ENCODE measurements around the gene OOSP4B. TPM values are rescaled to one million over a fixed set of nuclear protein-coding genes. Genes with fewer than 3 reads are reported as not detected.

OOSP4B gene
- total RNA-seq (2014; rRNA removed; shearing (Covaris generic)) = not detected in 2 replicates
- not detected in 2 replicates for polyA plus RNA-seq (2016; fragmentation: Nextera tagmentation; extraction: Ambion mirVana)

- no peaks in the 10 kb centered on the region for H3F3A ChIP-seq (ENCODE audit: insufficient read depth)
- no peaks in the 10 kb centered on the region for H4K20me1 ChIP-seq (ENCODE audit: insufficient read depth)
- no peak for TF ChIP-seq EZH2phosphoT487 (IDR thresholded peaks at IDR 0.05; ENCODE audit: insufficient read depth, low read depth)
- TF ChIP-seq EZH2 (IDR thresholded peaks at IDR 0.05; ENCODE audit: insufficient read depth, poor library complexity, severe bottlenecking) = no peak
- H3K36me3 ChIP-seq (ENCODE audit: low read depth) = no peaks in the 10 kb centered on the region
- H3K9me3 ChIP-seq (ENCODE audit: low read depth) = no peaks in the 10 kb centered on the region
- no peak for DNase-seq
- H2AFZ ChIP-seq = no peak within 1 kb of the TSS
- H3K79me2 ChIP-seq (ENCODE audit: insufficient read depth) = no peaks in the 10 kb centered on the region
- no peaks in the 10 kb centered on the region for H3K27me3 ChIP-seq (replicated peaks; ENCODE audit: insufficient read depth)
- no peaks in the 10 kb centered on the region for H3K4me1 ChIP-seq (ENCODE audit: insufficient read depth)
- 35 to 50% methylated on average over 1 of the region's 1 CpG for WGBS, 2 experiments (ENCODE audit: low coverage in 1 of 2, low lambda C conversion rate in 2 of 2, missing lambda C conversion rate in 2 of 2)
- no peak within 1 kb of the TSS for H3K9ac ChIP-seq
- H3K4me2 ChIP-seq (ENCODE audit: unreplicated experiment) = no peak within 1 kb of the TSS
- no peak within 1 kb of the TSS for H3K27ac ChIP-seq
- H3K4me3 ChIP-seq = no peak within 1 kb of the TSS
- no peaks in the 10 kb centered on the region for H3K9me2 ChIP-seq (ENCODE audit: insufficient read depth)
- in situ Hi-C loops (cut with MboI) = no loop called here
Measured at GRCh38 chr11:60016881-60017280, at the start of gene OOSP4B. TSS of gene OOSP4B (plus strand) at chr11:60017181.

GRCh38 chr11:59967677-59968394 lies 49.1 kb upstream of the OOSP4B start:
- in situ Hi-C loops (cut with MboI) = no loop called here
- H3K9ac ChIP-seq = no peak overlapping the region
- no peaks in the 10 kb centered on the region for H3K27me3 ChIP-seq (replicated peaks; ENCODE audit: insufficient read depth)
- no peaks in the 10 kb centered on the region for H3F3A ChIP-seq (ENCODE audit: insufficient read depth)
- no peak overlapping the region for H3K27ac ChIP-seq
- DNase-seq = no peak
- no peaks in the 10 kb centered on the region for H3K9me2 ChIP-seq (ENCODE audit: insufficient read depth)
- H3K79me2 ChIP-seq (ENCODE audit: insufficient read depth) = no peaks in the 10 kb centered on the region
- no peak overlapping the region for H3K4me2 ChIP-seq (ENCODE audit: unreplicated experiment)
- H3K36me3 ChIP-seq (ENCODE audit: low read depth) = no peaks in the 10 kb centered on the region
- no peak overlapping the region for H3K4me3 ChIP-seq
- 11 to 17% methylated on average over 3 of the region's 3 CpGs for WGBS, 2 experiments (ENCODE audit: low coverage in 1 of 2, low lambda C conversion rate in 2 of 2, missing lambda C conversion rate in 2 of 2)
- H2AFZ ChIP-seq = no peak overlapping the region
- TF ChIP-seq EZH2 (IDR thresholded peaks at IDR 0.05; ENCODE audit: insufficient read depth, poor library complexity, severe bottlenecking) (no peak), EZH2phosphoT487 (IDR thresholded peaks at IDR 0.05; ENCODE audit: insufficient read depth, low read depth) (no peak)
- no peaks in the 10 kb centered on the region for H3K9me3 ChIP-seq (ENCODE audit: low read depth)
- no peaks in the 10 kb centered on the region for H4K20me1 ChIP-seq (ENCODE audit: insufficient read depth)
- H3K4me1 ChIP-seq (ENCODE audit: insufficient read depth) = no peaks in the 10 kb centered on the region

- H3K4me1 ChIP-seq (ENCODE audit: insufficient read depth) = no peaks in the 10 kb centered on the region
- no peak overlapping the region for H3K4me3 ChIP-seq
- H3K9me2 ChIP-seq (ENCODE audit: insufficient read depth) = no peaks in the 10 kb centered on the region
- no peaks in the 10 kb centered on the region for H3K36me3 ChIP-seq (ENCODE audit: low read depth)
- no peak overlapping the region for H2AFZ ChIP-seq
- TF ChIP-seq EZH2phosphoT487 (IDR thresholded peaks at IDR 0.05; ENCODE audit: insufficient read depth, low read depth) (no peak), EZH2 (IDR thresholded peaks at IDR 0.05; ENCODE audit: insufficient read depth, poor library complexity, severe bottlenecking) (no peak)
- H3K27me3 ChIP-seq (replicated peaks; ENCODE audit: insufficient read depth) = no peaks in the 10 kb centered on the region
- no peaks in the 10 kb centered on the region for H3F3A ChIP-seq (ENCODE audit: insufficient read depth)
- H3K4me2 ChIP-seq (ENCODE audit: unreplicated experiment) = no peak overlapping the region
- DNase-seq = no peak
- H4K20me1 ChIP-seq (ENCODE audit: insufficient read depth) = no peaks in the 10 kb centered on the region
- no peaks in the 10 kb centered on the region for H3K9me3 ChIP-seq (ENCODE audit: low read depth)
- no peaks in the 10 kb centered on the region for H3K79me2 ChIP-seq (ENCODE audit: insufficient read depth)
- no peak overlapping the region for H3K27ac ChIP-seq
- 3 to 5% methylated on average over 1 of the region's 1 CpG for WGBS, 2 experiments (ENCODE audit: low coverage in 1 of 2, low lambda C conversion rate in 2 of 2, missing lambda C conversion rate in 2 of 2)
- in situ Hi-C loops (cut with MboI) = no loop called here
- H3K9ac ChIP-seq = no peak overlapping the region
Measured at GRCh38 chr11:59968395-59968783, 48.6 kb upstream of the OOSP4B start.

GRCh38 chr11:59973097-59973496 lies 43.9 kb upstream of the OOSP4B start:
- H3K4me1 ChIP-seq (ENCODE audit: insufficient read depth) = no peaks in the 10 kb centered on the region
- H3K4me2 ChIP-seq (ENCODE audit: unreplicated experiment) = no peak overlapping the region
- TF ChIP-seq EZH2 (IDR thresholded peaks at IDR 0.05; ENCODE audit: insufficient read depth, poor library complexity, severe bottlenecking) (no peak), EZH2phosphoT487 (IDR thresholded peaks at IDR 0.05; ENCODE audit: insufficient read depth, low read depth) (no peak)
- H3K9me3 ChIP-seq (ENCODE audit: low read depth) = no peaks in the 10 kb centered on the region
- 14 to 16% methylated on average over 5 of the region's 5 CpGs for WGBS, 2 experiments (ENCODE audit: low coverage in 1 of 2, low lambda C conversion rate in 2 of 2, missing lambda C conversion rate in 2 of 2)
- H3F3A ChIP-seq (ENCODE audit: insufficient read depth) = no peaks in the 10 kb centered on the region
- no peaks in the 10 kb centered on the region for H4K20me1 ChIP-seq (ENCODE audit: insufficient read depth)
- H3K36me3 ChIP-seq (ENCODE audit: low read depth) = no peaks in the 10 kb centered on the region
- H3K9me2 ChIP-seq (ENCODE audit: insufficient read depth) = no peaks in the 10 kb centered on the region
- no peak for DNase-seq
- no peaks in the 10 kb centered on the region for H3K79me2 ChIP-seq (ENCODE audit: insufficient read depth)
- H3K4me3 ChIP-seq = no peak overlapping the region
- in situ Hi-C loops (cut with MboI) = no loop called here
- H2AFZ ChIP-seq = no peak overlapping the region
- H3K27me3 ChIP-seq (replicated peaks; ENCODE audit: insufficient read depth) = no peaks in the 10 kb centered on the region
- H3K9ac ChIP-seq = no peak overlapping the region
- no peak overlapping the region for H3K27ac ChIP-seq
